GM18511 (cell line): Measurements from ENCODE around the gene GRID1.

Experiments
- ATAC-seq: cut with Tn5 transposase; IDR thresholded peaks from one replicate; pipeline ENCODE4 v1.9.1; 2021; ENCODE audit warnings: mild to moderate bottlenecking, moderate library complexity; ENCODE audit not compliant: unreplicated experiment

The GRID1 gene

DNA sequence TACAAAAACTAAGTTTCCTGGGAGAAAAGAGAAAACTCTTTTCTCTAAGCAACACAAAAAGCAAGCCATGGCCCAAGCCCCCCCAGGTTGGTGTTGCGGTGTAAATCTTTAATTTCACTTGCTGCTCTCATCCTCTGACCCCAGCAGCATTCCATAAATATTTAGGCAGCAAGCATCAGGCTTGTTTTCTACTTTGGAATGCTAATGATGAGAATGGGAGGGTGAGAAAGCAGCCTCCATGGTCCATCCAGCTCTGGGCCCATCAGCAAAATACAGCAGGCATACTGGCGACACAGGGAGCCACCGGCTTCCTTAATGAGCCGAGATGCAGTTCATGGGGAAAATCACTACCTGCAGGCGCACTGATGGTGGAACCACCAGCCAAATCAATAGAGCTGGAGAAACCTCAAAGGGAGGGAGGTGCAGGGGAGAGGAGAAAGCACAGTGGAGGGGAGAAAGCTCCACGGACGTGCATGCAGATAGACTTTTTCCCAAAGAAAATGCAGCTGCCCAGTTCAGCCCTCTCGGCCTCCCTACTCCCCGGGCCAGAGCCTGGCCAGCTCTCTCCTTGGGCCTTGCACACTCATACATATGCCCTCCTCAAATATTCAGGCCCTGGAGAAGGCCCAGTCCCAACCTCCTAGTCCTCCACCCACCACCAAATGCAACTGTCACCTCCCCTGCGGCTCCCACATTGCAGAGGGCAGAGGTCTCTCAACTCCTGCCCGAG lies 131.9 kb downstream of the GRID1 start:
- ATAC-seq: no peak

- ATAC-seq: no peak
Observed at GRCh38 chr10:86234107-86234506, 132.5 kb downstream of the GRID1 start.

DNA sequence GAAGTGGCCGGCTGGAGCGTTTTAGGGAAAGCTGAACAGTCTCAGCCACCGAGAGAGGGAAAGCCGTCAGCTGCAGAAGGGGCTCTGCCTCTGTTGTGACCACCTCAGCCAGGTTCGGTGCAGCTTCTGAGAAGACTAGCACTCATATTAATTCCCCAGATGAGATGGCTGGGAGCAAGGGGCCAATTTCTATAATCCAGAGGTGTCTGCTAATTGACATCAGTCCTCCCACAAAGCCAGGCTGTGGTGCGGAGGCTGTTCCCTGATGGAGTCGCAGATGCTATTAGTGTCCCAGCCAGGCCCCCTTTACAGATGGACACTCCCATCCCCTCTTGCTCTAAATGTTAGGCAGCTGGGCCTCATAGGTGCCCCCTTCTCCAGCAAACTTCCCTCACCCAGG lies 133.5 kb downstream of the GRID1 start:
- ATAC-seq: no peak

DNA sequence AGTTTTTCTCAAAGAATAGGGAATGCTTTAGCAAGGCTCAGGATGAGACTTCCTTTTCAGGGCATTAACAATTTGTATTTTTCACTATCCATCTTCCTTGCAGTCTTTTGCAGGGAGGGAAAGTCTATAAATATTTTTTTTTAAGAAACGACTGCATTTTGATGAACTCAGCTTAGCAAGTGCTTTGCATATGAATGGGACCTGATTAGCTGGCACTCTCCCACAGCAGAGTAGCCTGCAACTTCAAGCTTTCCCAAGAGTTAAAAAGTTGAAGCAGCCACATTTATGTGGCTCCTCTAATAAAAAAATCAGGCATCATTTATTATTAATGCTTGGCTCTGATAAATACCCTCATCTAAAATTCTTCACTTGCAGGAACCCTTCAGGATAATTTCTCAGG lies 134.0 kb downstream of the GRID1 start:
- ATAC-seq: no peak

DNA sequence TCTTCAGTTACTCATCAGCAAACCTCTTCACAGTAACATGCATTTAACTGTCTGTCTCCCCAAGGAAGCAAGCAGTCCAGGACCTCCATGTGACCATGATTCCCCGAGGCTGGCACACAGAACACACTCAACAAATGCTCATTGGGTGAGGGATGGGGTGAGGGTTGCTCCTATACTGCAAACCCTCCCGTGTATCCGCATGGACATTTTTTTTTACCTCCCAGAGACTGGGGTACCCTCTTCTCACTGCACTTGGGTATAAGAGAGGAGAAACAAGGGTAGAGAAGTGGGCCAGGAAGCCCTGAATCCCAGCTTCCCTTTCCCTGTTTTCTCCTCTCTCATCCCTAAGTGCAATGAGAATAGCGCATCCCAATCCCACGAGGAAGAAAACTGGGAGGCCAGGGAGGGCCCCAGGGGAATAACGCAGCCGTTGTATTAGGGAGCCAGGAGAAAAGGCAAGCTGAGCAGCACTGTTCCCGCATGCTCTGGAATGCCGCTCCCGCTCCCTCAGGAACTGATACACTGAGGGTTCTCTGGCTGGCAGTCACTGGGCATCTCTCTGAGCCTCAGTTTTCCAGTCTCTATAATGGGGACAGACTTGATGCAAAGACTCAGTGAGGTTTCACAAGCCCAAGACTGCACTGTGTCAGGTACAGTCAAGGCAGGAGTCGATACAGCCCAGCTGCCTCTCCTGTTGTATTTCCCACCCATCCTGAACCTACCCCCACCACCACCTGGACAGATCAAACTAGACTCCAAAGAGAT lies 134.6 kb downstream of the GRID1 start:
- ATAC-seq: no peak

DNA sequence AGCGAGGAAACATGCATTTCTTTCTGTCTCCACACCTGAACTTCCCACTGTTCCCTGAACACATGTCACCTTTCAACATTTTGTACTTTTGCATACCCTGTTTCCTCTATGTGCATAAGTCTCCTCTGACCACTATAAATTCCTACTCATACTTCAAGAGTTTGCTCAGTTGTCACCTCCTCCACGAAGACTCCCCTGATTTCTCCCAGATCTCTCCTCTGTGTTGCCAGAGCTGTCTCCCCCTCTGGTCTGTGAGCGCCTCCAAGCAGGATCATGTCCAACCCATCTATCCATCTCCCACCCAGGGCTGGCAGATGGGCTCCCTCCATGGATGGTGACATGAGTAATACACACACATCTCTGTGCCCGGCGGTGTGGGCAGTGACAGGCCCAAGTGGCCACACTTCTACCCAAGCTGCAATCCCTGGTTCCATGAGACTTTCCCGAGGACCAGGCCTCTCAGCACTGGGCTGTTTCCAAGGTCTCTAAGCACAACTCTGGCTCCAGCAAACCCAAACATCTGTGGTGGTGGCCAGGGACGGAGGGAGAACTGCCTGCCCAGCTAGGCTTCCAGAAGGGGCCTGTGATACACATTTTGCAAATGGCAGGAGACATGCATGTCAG lies 135.9 kb downstream of the GRID1 start:
- ATAC-seq: no peak

DNA sequence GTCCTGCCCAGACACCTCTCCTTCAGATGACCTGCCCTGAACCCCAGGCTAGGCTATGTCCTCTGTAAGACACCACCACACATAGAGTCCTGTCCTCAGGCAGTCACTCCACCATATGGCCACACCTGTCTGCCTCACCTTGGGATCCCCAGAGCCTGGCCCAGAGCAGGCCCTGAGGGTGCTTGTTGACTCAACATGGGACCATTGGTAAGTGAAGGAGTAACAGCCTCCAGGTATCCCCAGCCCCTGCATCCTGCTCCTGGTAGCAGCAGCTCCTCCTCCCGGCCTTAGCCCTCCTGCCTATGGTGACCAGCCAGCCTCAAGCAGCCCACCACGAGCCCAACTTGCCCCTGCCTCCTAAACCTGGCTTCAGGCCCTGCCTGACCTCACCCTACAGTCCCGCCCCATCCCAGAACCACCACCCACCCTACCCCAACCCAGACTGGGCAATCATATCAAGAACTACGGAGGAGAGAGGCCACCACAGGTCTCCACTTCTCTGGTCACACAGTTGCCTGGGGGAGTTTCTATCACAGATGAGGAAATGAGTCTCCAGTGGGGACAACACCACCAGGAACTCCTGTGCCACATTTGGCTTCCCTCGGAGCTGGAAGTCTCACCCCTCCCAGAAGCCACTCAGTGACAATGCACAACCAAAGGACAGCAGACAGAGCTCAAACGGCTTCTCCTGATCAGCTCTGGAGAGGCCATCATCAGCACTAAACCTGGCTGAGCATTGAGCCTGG lies 136.6 kb downstream of the GRID1 start:
- ATAC-seq: no peak

DNA sequence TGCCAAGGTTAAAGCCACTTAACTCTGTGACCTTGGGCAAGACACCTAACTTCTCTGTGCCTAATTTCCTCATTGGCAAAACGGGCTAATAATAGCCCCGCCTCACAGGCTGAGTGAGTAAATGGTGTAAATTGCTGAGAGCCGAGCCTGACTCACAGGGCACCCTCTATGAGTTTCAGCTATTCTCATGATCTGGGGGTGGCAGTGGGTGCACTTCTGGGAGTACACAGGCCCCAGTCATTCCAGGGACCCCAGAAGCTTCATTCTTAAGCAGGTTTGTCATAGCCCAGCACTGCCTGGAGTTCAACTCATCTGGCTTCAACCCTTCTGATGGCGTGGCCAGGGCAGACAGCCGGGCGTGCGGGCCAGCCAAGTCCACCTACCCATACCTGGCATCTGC lies 137.2 kb downstream of the GRID1 start:
- ATAC-seq: no peak

DNA sequence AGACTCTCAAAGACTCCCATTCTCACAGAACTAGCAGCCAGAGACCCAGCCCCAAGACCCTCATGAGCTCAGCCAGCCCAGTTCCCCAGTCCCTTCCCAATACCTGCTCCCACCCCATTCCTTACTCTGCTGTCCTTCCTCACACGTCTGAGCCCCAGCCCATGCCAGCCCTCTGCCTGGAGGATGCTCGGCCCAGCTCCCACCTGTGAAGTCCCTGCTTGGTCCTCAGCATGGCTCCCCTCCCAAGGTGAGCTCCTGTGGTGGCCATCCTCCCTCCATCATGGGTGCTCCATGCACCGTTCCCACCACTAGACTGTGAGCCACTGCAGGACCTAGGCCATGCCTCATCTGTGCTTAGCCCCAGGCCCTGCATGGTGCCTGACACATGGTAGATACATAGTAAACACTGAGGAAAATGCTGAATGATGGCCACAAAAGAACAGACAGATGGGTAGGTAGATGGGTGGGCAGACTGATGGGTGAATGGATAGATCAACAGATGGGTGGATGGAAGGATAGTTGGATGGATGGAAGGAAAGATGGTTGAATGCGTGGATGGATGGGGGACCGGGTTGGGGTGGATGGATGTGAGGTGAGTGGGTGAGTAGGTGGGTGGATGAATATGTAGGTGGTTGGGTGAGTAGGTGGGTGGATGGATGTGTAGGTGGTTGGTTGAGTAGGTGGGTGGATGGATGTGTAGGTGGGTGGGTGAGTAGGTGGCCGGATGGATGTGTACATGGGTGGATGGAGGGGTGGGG lies 138.9 kb downstream of the GRID1 start:
- no peak for ATAC-seq

- ATAC-seq: no peak
Observed at GRCh38 chr10:86226781-86227201, 139.8 kb downstream of the GRID1 start.

- no peak for ATAC-seq
Observed at GRCh38 chr10:86226016-86226415, 140.6 kb downstream of the GRID1 start.

- no peak for ATAC-seq
Observed at GRCh38 chr10:86225103-86225782, 141.4 kb downstream of the GRID1 start.

DNA sequence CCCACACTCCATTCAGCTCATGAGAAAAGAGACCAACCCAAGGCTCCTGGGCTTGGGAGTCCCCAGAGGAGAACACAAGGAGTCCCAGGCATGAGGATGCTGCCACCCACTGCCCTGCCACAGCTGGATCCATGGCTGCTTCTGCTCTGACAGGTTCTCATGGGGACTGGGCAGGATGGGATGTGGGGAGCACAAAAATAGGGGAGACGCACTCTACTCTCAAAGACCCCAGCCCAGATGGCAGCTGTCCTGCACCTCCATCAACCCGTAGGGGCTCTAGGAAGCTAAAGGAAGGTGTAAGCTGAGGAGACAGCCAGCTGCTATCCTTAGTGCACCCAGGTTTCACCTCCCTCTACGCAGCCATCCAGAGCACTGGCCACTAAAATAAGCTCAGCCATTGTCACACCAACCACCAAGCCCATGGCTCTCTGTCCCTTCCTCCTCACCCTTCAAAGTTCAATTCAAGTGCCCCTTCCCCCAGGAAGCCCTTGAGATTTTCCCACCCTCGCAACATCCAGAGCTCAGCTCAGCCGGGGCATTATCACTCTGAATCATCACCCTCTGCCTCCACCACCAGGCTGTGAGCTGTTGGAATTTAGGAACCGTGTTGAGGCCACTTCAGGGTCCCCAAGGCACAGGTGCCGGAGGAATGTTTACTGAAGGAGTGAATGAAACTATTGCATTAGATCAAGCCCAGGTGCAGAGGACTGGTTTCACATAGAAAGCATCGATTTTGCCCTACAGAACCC lies 142.1 kb downstream of the GRID1 start:
- no peak for ATAC-seq

- ATAC-seq: no peak
Observed at GRCh38 chr10:86223256-86223655, 143.3 kb downstream of the GRID1 start.

GRCh38 chr10:86222687-86223086 lies 143.9 kb downstream of the GRID1 start:
- ATAC-seq: no peak

DNA sequence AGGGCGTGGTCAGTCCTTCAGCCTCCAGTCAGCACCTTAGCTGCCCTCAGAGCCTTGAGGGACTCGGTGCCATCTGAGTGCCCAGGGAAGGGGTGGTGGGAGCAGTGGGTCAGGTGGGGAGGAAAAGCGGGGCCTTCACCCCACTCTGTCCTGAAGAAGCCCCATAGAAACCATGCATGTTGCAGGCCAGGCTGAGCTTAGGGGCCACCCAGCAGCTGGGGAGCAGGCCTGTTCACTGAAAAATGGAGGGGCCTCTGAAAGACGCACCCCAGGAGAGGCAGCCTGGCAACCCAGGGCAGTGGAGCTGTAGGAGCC lies 144.3 kb downstream of the GRID1 start:
- no peak for ATAC-seq

- no peak for ATAC-seq
Observed at GRCh38 chr10:86221442-86222335, 144.9 kb downstream of the GRID1 start.

GRCh38 chr10:86220626-86221025 lies 146.0 kb downstream of the GRID1 start:
- no peak for ATAC-seq
